Activated T-helper 17 cell treated with anti-CD3 and anti-CD28 coated beads, Interleukin-2, amount 50 U/mL, for 72 hours (primary cell): ENCODE measurements around the gene FAAP100. TPM values are rescaled to one million over a fixed set of nuclear protein-coding genes. Genes with fewer than 3 reads are reported as not detected.

Experiments
- ATAC-seq: fragments of 150-1000 bp; cut with Tn5 transposase; replicated peaks from 2 replicates; pipeline ENCODE4 v1.10.0; 2021; ENCODE audit warnings: mild to moderate bottlenecking, moderate library complexity
- H3K27ac Mint-ChIP-seq: one replicate; pipeline ENCODE4 v1.8.0; 2022; ENCODE audit warnings: mixed read lengths
- H3K27me3 Mint-ChIP-seq: one replicate; pipeline ENCODE4 v1.8.0; 2022; ENCODE audit warnings: mixed read lengths
- H3K36me3 Mint-ChIP-seq: one replicate; pipeline ENCODE4 v1.8.0; 2022; ENCODE audit warnings: low read depth, mild to moderate bottlenecking, mixed read lengths
- H3K4me1 Mint-ChIP-seq: one replicate; pipeline ENCODE4 v1.8.0; 2022; ENCODE audit warnings: mixed read lengths
- H3K4me3 Mint-ChIP-seq: one replicate; pipeline ENCODE4 v1.8.0; 2022; ENCODE audit warnings: mild to moderate bottlenecking, mixed read lengths
- H3K9me3 Mint-ChIP-seq: one replicate; pipeline ENCODE4 v1.8.0; 2022; ENCODE audit warnings: mixed read lengths
- total RNA-seq, 2 donors: library from RNA; stranded (reverse); gene quantifications; one replicate each; pipeline ENCODE4 v1.2.3, GENCODE V29; 2022

FAAP100 gene
- total RNA-seq, 2 donors from 2014 or later = 26.9 to 38.6 TPM

DNA sequence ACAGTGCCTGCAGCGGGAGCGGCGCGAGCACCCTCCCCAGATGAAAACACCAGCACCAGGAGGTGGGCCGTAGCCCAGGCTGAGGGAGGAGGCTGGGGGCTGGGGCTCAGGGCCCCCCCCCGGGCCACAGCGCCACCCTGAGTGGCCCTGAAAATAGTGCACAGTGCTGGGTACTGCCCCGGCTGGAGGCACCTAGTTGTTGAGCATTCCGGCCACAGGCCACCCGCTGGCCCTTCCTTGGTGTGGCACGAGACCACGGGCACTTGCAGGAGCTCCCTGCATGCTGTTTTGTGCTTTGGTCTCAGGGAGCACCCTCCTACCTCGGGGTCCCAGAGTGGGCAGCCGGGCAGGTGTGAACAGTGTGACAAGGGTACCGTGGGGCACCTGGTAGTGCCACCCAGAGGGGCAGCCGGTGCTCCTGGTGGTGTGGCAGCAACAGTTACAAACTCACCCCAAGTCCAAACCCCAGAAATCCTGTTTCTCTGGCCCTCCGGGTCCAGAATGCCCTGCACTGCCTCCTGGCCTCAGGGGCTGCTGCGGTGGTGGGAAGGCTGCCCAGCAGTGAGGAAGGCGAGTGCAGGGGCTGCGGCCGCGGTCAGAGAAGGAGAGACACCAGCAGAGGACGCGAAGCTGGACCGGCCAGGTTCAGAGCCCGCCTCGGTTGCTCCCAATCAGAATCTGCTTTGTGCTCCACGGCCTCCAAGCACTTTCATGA is 12.0 kb downstream of the FAAP100 start:
- no peaks in the 10 kb centered on the region for H3K4me1 Mint-ChIP-seq
- peaks cover 57% of the 10 kb centered on the region for H3K36me3 Mint-ChIP-seq
- no peak for ATAC-seq
- no peaks in the 10 kb centered on the region for H3K9me3 Mint-ChIP-seq
- H3K27me3 Mint-ChIP-seq = peaks cover 7% of the 10 kb centered on the region
- H3K4me3 Mint-ChIP-seq = no peak overlapping the region
- H3K27ac Mint-ChIP-seq = no peak overlapping the region

DNA sequence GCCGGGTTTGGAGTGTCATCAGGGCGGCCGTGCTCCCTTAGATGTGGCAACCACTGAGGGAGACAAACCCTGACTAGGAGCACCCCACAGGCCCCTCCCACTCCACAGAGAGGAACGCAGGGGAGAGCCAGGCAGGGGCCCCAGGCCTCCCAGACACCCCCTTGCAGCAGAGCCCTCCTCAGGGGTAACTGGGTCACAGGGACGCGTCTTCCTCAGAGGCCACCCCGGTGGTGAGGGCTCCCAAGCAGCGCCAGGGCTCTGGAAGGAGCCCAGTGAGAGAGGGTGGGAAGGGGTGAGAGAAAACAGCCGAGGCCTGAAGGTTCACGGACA is 12.6 kb downstream of the FAAP100 start:
- no peaks in the 10 kb centered on the region for H3K9me3 Mint-ChIP-seq
- H3K4me3 Mint-ChIP-seq = no peak overlapping the region
- ATAC-seq = no peak
- H3K27ac Mint-ChIP-seq = no peak overlapping the region
- H3K4me1 Mint-ChIP-seq = no peaks in the 10 kb centered on the region
- H3K36me3 Mint-ChIP-seq = peaks cover 51% of the 10 kb centered on the region
- H3K27me3 Mint-ChIP-seq = peaks cover 7% of the 10 kb centered on the region

- no peak overlapping the region for H3K4me3 Mint-ChIP-seq
- no peak overlapping the region for H3K27ac Mint-ChIP-seq
- no peak for ATAC-seq
- H3K27me3 Mint-ChIP-seq = peaks cover 7% of the 10 kb centered on the region
- H3K9me3 Mint-ChIP-seq = no peaks in the 10 kb centered on the region
- peaks cover 45% of the 10 kb centered on the region for H3K36me3 Mint-ChIP-seq
- no peaks in the 10 kb centered on the region for H3K4me1 Mint-ChIP-seq
These were observed 13.2 kb downstream of the FAAP100 start for GRCh38 chr17:81538651-81539570.

DNA sequence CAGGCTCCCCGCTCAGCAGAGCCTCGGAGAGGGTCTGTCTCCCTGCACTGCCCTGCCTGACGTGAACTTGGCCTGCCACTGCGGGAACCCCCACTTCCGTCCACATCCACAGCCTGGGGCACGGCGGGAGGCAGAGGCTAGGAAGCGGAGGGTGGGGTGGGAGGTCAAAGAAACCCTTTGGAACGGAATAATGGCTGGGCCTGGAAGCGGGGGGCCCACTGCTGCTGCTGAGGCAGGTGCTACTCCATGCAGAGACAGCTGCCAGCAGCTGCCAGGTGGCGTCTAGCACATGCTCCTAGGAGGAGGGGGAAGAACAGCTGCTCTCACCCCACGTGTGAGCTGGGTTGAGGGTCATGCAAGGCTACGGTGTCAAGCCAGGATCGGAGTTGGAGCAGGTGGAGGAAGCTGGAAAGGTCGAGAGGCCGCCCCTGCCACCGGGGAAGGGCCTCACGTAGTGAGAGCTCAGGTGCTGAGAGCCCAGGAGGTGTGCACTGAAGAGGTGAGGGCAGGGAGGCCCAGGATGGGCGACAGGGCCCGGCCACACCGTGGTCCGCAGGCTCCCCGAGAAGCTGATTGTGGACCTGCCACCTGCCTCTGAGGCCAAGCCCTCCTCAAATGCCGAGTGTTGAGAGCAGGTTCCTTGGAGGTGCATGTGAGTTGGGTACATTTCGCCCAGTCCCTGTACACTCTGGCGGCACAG is 14.1 kb downstream of the FAAP100 start:
- H3K4me3 Mint-ChIP-seq = no peak overlapping the region
- H3K27ac Mint-ChIP-seq = no peak overlapping the region
- H3K4me1 Mint-ChIP-seq = no peaks in the 10 kb centered on the region
- peaks cover 7% of the 10 kb centered on the region for H3K27me3 Mint-ChIP-seq
- peaks cover 39% of the 10 kb centered on the region for H3K36me3 Mint-ChIP-seq
- no peaks in the 10 kb centered on the region for H3K9me3 Mint-ChIP-seq
- no peak for ATAC-seq

GRCh38 chr17:81537343-81537855 is 14.8 kb downstream of the FAAP100 start:
- peak; percentile 42 for ATAC-seq
- Mint-ChIP-seq H3K27me3 (peaks cover 7% of the 10 kb centered on the region), H3K36me3 (peaks cover 33% of the 10 kb centered on the region), H3K9me3 (no peaks in the 10 kb centered on the region), H3K4me3 (no peak overlapping the region), H3K27ac (no peak overlapping the region), H3K4me1 (no peaks in the 10 kb centered on the region)

GRCh38 chr17:81536299-81537290 is 15.6 kb downstream of the FAAP100 start:
- no peak overlapping the region for H3K27ac Mint-ChIP-seq
- peaks cover 26% of the 10 kb centered on the region for H3K36me3 Mint-ChIP-seq
- no peaks in the 10 kb centered on the region for H3K9me3 Mint-ChIP-seq
- H3K27me3 Mint-ChIP-seq = peaks cover 7% of the 10 kb centered on the region
- H3K4me1 Mint-ChIP-seq = no peaks in the 10 kb centered on the region
- peak; percentile 17 for ATAC-seq
- no peak overlapping the region for H3K4me3 Mint-ChIP-seq

GRCh38 chr17:81535480-81536298 is 16.5 kb downstream of the FAAP100 start:
- no peak for ATAC-seq
- Mint-ChIP-seq H3K27me3 (peaks cover 7% of the 10 kb centered on the region), H3K4me3 (no peak overlapping the region), H3K9me3 (no peaks in the 10 kb centered on the region), H3K36me3 (peaks cover 19% of the 10 kb centered on the region), H3K27ac (no peak overlapping the region), H3K4me1 (no peaks in the 10 kb centered on the region)

GRCh38 chr17:81535007-81535328 is 17.2 kb downstream of the FAAP100 start:
- Mint-ChIP-seq H3K36me3 (peaks cover 17% of the 10 kb centered on the region), H3K9me3 (no peaks in the 10 kb centered on the region), H3K4me1 (no peaks in the 10 kb centered on the region), H3K27ac (no peak overlapping the region), H3K4me3 (no peak overlapping the region), H3K27me3 (peaks cover 7% of the 10 kb centered on the region)
- ATAC-seq = no peak

DNA sequence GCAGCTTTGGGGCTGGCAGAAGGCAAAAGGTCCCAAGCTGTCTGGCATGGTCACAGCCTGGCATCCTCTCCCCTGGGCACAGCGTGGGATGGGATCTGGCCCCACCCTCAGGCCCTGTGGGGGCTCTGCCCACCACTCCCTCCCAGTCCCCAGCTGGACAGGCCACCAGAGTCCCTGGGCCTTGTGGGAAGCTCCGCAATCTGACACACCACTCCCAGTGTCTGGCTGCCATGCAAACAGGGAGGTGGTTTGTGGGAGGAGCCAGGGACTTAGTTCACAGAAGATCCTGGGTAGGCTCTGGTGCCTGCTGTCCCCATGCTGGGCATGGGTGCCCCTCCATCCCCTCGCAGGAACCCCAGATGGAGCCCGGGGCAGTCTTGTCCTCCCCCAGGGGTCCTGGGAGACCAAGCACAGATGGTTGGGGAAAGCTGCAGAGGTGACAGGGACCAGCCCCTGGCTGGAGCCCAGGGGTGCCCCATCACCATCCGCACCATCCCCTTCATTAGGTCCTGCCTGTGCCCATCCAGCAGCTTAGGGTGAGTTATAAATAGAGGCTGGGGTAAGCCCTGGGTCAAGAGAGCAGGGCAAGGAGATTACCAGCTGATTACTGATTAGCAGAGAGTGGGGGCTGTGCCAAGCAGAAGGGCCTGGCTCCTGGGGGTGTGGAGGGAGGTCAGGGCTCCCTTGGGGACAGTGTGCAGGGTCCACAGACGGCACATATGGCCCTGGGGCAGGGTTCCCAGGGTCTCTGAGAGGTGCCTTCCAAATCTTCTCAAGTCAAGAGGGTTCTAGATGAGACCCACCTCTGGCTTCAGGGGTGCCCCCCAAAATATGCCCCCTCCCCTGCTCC is 17.8 kb downstream of the FAAP100 start:
- ATAC-seq = no peak
- Mint-ChIP-seq H3K27ac (no peak overlapping the region), H3K36me3 (peaks cover 17% of the 10 kb centered on the region), H3K27me3 (peaks cover 7% of the 10 kb centered on the region), H3K9me3 (no peaks in the 10 kb centered on the region), H3K4me1 (no peaks in the 10 kb centered on the region), H3K4me3 (no peak overlapping the region)

DNA sequence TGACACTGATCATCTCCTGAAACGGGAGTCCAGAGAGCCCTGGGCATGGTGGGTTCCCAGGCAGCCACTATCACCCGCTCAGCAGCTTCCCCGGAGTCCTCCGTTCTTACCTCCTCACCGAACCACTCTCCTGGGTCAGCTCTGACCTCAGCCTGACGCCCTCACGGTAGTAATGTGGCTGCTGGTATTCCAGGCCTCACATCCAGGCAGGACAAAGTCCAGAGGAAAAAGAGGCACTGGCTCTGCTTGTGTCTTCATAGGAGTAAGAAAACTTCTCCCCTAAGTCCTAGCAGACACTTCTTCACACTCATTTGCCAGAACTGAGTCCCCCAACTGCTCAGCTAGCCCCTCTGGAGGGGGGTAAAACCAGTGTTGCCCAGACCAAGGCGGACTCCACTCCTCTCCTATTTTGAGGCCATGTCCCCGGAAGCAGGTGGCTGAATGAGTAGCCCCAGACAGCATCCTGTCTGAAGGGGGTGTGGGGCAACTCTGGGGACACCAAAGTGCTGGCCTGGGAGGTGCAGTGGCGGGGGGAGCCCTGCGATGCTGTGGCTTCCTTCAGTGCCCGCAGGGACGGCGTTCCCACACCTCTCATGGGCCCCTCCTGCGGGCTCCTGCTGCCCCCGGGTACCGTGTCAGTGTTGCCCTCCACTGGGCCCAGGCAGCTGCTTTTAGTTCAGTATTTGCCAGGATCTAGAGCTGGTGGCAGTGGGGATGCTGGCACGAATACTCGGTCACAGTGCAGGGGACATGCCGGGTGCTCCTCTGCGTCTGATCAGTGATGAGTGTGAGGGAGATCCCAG is 18.6 kb downstream of the FAAP100 start:
- peaks cover 11% of the 10 kb centered on the region for H3K36me3 Mint-ChIP-seq
- ATAC-seq = no peak
- H3K27me3 Mint-ChIP-seq = peaks cover 7% of the 10 kb centered on the region
- no peaks in the 10 kb centered on the region for H3K4me1 Mint-ChIP-seq
- H3K9me3 Mint-ChIP-seq = no peaks in the 10 kb centered on the region
- no peak overlapping the region for H3K4me3 Mint-ChIP-seq
- H3K27ac Mint-ChIP-seq = no peak overlapping the region

GRCh38 chr17:81532490-81533287 is 19.5 kb downstream of the FAAP100 start:
- ATAC-seq = no peak
- H3K36me3 Mint-ChIP-seq = peaks cover 2% of the 10 kb centered on the region
- H3K27me3 Mint-ChIP-seq = peaks cover 7% of the 10 kb centered on the region
- no peak overlapping the region for H3K27ac Mint-ChIP-seq
- no peak overlapping the region for H3K4me3 Mint-ChIP-seq
- H3K4me1 Mint-ChIP-seq = no peaks in the 10 kb centered on the region
- H3K9me3 Mint-ChIP-seq = no peaks in the 10 kb centered on the region
